Ovary (tissue), 9 donors: ENCODE measurements around the gene IFI27L2. TPM values are rescaled to one million over a fixed set of nuclear protein-coding genes. Genes with fewer than 3 reads are reported as not detected.

Source experiments
- DNase-seq, 5 donors: peaks; one replicate each; pipeline ENCODE4 v3.0.0-alpha.2; 2019 to 2020
- H3K27ac ChIP-seq, 2 donors: fragments of 200-600 bp; one replicate each; pipeline versions ENCODE4 v1.5.1 to v1.8.0; 2019 to 2022
- H3K27me3 ChIP-seq: fragments of 200-600 bp; one replicate; pipeline ENCODE4 v1.8.0; 2022
- H3K36me3 ChIP-seq: fragments of 200-600 bp; sonication (generic); one replicate; pipeline ENCODE4 v1.5.1; 2019
- H3K4me1 ChIP-seq: one replicate; pipeline ENCODE4 v1.8.1; 2013; ENCODE audit warnings: mild to moderate bottlenecking, moderate library complexity; ENCODE audit not compliant: insufficient read depth
- H3K4me3 ChIP-seq: fragments of 200-600 bp; sonication (generic); one replicate; pipeline ENCODE4 v1.5.1; 2017
- H3K9me3 ChIP-seq, 2 donors: fragments of 200-600 bp in 1 of 2; sonication (generic) in 1 of 2; one replicate each; pipeline versions ENCODE4 v1.5.1 to v1.8.1; 2013 to 2019; ENCODE audit warnings: mild to moderate bottlenecking in 1 of 2, moderate library complexity in 1 of 2
- CTCF ChIP-seq, 3 donors: fragments of 450-650 bp in 2 of 3; fragments of 200-600 bp in 1 of 3; IDR thresholded peaks; one replicate each; pipeline versions ENCODE4 v1.5.1 to v1.8.0; 2016 to 2022; ENCODE audit warnings: antibody characterized with exemption in 3 of 3, mild to moderate bottlenecking in 1 of 3
- EP300 ChIP-seq: sonication (generic); formaldehyde crosslinking; IDR thresholded peaks from one replicate; pipeline ENCODE4 v1.6.1; 2017; ENCODE audit warnings: antibody characterized with exemption
- POLR2A ChIP-seq: fragments of 450-650 bp; IDR thresholded peaks from one replicate; pipeline ENCODE4 v1.6.1; 2017; ENCODE audit warnings: antibody characterized with exemption, mild to moderate bottlenecking, moderate library complexity
- WGBS, 3 donors: extraction: QIAGEN DNeasy Blood & Tissue Kit in 1 of 3; methylation state at CpG; one replicate each; pipeline versions ENCODE4 v1.1.5 to v1.1.7; 2013 to 2017; 5-methylcytosine and 5-hydroxymethylcytosine counted together
- intact Hi-C, 4 donors: fragments of 100-400 bp; cut with DNase I; formaldehyde crosslinking; loops; one replicate each; pipeline versions ENCODE4 v1.11.0 to v1.15.1; 2022 to 2023
- polyA plus RNA-seq, 2 donors: library from polyadenylated mRNA; stranded (reverse); fragments of 200-250 nt in 1 of 2; fragments of 350-450 nt in 1 of 2; fragmentation: Illumina TruSeq in 1 of 2; extraction: RNeasy Lipid Tissue Mini Kit (QIAGEN cat#74804) in 1 of 2; gene quantifications; one replicate each; pipeline ENCODE4 v1.2.3, GENCODE V29; 2013 to 2014
- total RNA-seq, 7 donors: library from RNA; depleted of rRNA in 2 of 7; stranded (reverse); fragments of >200 nt in 2 of 7; fragmentation: NEBNext Ultra II Directional in 3 of 7; extraction: Animal tissue kit (Norgen Biotek cat#: 25700) in 3 of 7; gene quantifications; one replicate each; pipeline versions ENCODE4 v1.1.0 to v1.2.4, GENCODE V29; 2016 to 2023
- donor health status: DM: no; HTN: no; CAD: no; lungs with moderate emphysema.
- donor health status: DM: no; HTN: no; CAD: no.
- donor health status: Bipolar disorder and iron deficiency.
- donor health status: DM: yes; HTN: yes; CAD: no.
- donor health status: DM: no; HTN: no; CAD: no.
- donor health status: DM: yes; HTN: yes; CAD: no.

IFI27L2 gene
- total and polyA plus RNA-seq, 9 donors = 37.8 to 145 (median 88.5) TPM

- H3K4me3 ChIP-seq = no peak overlapping the region
- no peaks in the 10 kb centered on the region for H3K27me3 ChIP-seq
- H3K36me3 ChIP-seq = no peaks in the 10 kb centered on the region
- no peak for DNase-seq
- no peak for TF ChIP-seq CTCF (IDR thresholded peaks at IDR 0.05)
- no peak for TF ChIP-seq POLR2A
- TF ChIP-seq EP300 = no peak
- H3K9me3 ChIP-seq = no peaks in the 10 kb centered on the region
- intact Hi-C loops = no loop called here
- H3K27ac ChIP-seq = no peak overlapping the region
- WGBS, 3 donors = 79 to 91% (median 82%) methylated on average over 5 of the region's 5 CpGs
- no peaks in the 10 kb centered on the region for H3K4me1 ChIP-seq
These were observed 43.1 kb upstream of the IFI27L2 start for GRCh38 chr14:94172545-94172944.

- Histone ChIP-seq H3K9me3 (no peaks in the 10 kb centered on the region), H3K27me3 (no peaks in the 10 kb centered on the region), H3K4me1 (no peaks in the 10 kb centered on the region), H3K36me3 (no peaks in the 10 kb centered on the region), H3K4me3 (no peak overlapping the region), H3K27ac (no peak overlapping the region)
- no peak for DNase-seq
- WGBS, 3 donors = 36 to 53% (median 38%) methylated on average over 3 of the region's 3 CpGs
- no peak for TF ChIP-seq EP300
- intact Hi-C loops = no loop called here
These were observed 41.8 kb upstream of the IFI27L2 start for GRCh38 chr14:94171208-94171607.

GRCh38 chr14:94170136-94170535 is 40.7 kb upstream of the IFI27L2 start:
- intact Hi-C loops = no loop called here
- 75 to 83% (median 81%) methylated on average over 6 of the region's 6 CpGs for WGBS, 3 donors
- H3K36me3 ChIP-seq = no peaks in the 10 kb centered on the region
- H3K4me3 ChIP-seq = no peak overlapping the region
- DNase-seq = no peak
- TF ChIP-seq EP300 (no peak), POLR2A (no peak), CTCF (IDR thresholded peaks at IDR 0.05) (no peak)
- no peaks in the 10 kb centered on the region for H3K27me3 ChIP-seq
- no peak overlapping the region for H3K27ac ChIP-seq
- peaks cover 5% of the 10 kb centered on the region for H3K4me1 ChIP-seq
- no peaks in the 10 kb centered on the region for H3K9me3 ChIP-seq

GRCh38 chr14:94165744-94166143 is 36.3 kb upstream of the IFI27L2 start:
- TF ChIP-seq EP300 (no peak), POLR2A (no peak), CTCF (IDR thresholded peaks at IDR 0.05) (no peak)
- Histone ChIP-seq H3K27me3 (no peaks in the 10 kb centered on the region), H3K27ac (no peak overlapping the region), H3K4me1 (peaks cover 20% of the 10 kb centered on the region), H3K9me3 (no peaks in the 10 kb centered on the region), H3K4me3 (no peak overlapping the region), H3K36me3 (no peaks in the 10 kb centered on the region)
- 81 to 93% (median 91%) methylated on average over 3 of the region's 3 CpGs for WGBS, 3 donors
- intact Hi-C loops = no loop called here
- DNase-seq = no peak

GRCh38 chr14:94164685-94165431 is 35.5 kb upstream of the IFI27L2 start:
- H3K9me3 ChIP-seq = no peaks in the 10 kb centered on the region
- peaks cover 22% of the 10 kb centered on the region for H3K4me1 ChIP-seq
- no peak overlapping the region for H3K27ac ChIP-seq
- H3K4me3 ChIP-seq = no peak overlapping the region
- 7 to 10% (median 10%) methylated on average over 26 of the region's 26 CpGs for WGBS, 3 donors
- peak in 2 of 5 donors; percentile 32 to 44 for DNase-seq
- no peaks in the 10 kb centered on the region for H3K36me3 ChIP-seq
- intact Hi-C loops = no loop called here
- no peaks in the 10 kb centered on the region for H3K27me3 ChIP-seq
- TF ChIP-seq EP300 (no peak), CTCF (IDR thresholded peaks at IDR 0.05) (no peak), POLR2A (no peak)
